OCI-LY3 (cell line): ENCODE measurements around the gene PNMT.

Experiments
- EZH2phosphoT487 ChIP-seq: fragments of 200-600 bp; shearing (Covaris generic); IDR thresholded peaks from 2 replicates; pipeline ENCODE4 v1.6.1; 2018; ENCODE audit warnings: antibody characterized with exemption, mixed run types, low read depth
- TF ChIP-seq, protein P1 (sequence below): fragments of 200-600, 300-600 bp; sonication (generic); IDR thresholded peaks from 2 replicates; pipeline ENCODE4 v1.5.1; 2014; ENCODE audit warnings: antibody characterized with exemption, low read length, low read depth

DNA sequence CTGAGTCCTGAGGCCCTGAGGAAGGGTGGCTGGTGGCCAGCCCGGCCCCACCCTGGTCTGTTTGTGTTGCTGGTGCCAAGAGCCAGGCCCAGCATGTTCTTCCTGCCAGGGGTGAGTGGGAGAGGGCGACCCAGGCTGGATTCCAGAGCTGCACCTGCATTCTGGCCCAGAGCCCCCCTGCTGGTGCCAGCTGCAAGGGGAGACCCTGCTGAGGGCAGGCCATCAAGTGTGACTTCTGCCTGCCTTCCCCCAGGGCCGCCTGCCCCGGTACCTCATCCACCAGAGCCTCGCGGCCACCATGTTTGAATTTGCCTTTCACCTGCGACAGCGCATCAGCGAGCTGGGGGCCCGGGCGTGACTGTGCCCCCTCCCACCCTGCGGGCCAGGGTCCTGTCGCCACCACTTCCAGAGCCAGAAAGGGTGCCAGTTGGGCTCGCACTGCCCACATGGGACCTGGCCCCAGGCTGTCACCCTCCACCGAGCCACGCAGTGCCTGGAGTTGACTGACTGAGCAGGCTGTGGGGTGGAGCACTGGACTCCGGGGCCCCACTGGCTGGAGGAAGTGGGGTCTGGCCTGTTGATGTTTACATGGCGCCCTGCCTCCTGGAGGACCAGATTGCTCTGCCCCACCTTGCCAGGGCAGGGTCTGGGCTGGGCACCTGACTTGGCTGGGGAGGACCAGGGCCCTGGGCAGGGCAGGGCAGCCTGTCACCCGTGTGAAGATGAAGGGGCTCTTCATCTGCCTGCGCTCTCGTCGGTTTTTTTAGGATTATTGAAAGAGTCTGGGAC is 5.5 kb upstream of the PNMT start:
- TF ChIP-seq, protein P1, sequence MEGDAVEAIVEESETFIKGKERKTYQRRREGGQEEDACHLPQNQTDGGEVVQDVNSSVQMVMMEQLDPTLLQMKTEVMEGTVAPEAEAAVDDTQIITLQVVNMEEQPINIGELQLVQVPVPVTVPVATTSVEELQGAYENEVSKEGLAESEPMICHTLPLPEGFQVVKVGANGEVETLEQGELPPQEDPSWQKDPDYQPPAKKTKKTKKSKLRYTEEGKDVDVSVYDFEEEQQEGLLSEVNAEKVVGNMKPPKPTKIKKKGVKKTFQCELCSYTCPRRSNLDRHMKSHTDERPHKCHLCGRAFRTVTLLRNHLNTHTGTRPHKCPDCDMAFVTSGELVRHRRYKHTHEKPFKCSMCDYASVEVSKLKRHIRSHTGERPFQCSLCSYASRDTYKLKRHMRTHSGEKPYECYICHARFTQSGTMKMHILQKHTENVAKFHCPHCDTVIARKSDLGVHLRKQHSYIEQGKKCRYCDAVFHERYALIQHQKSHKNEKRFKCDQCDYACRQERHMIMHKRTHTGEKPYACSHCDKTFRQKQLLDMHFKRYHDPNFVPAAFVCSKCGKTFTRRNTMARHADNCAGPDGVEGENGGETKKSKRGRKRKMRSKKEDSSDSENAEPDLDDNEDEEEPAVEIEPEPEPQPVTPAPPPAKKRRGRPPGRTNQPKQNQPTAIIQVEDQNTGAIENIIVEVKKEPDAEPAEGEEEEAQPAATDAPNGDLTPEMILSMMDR = no peak
- TF ChIP-seq EZH2phosphoT487 = no peak
